ENCODE data around the gene CCN6. TPM values are rescaled to one million over a fixed set of nuclear protein-coding genes. Genes with fewer than 3 reads are reported as not detected.
"Not testable (repeated sequence)": the region's sequence is repeated elsewhere in the genome, so short reads cannot be mapped to it uniquely, and the experiment has no call there.

CCN6 gene
- total RNA-seq, 3 donors from 2014 or later (not counting 1 experiment from before 2014, with no cell fraction given): not detected

GRCh38 chr6:112049026-112049799 is 4.7 kb upstream of the CCN6 start:
- Histone ChIP-seq H3K27me3 (ENCODE audit: control insufficient read depth, insufficient read depth, low read length) (no peaks in the 10 kb centered on the region), H3K4me3 (ENCODE audit: low read length) (no peak overlapping the region), H3K36me3 (ENCODE audit: control insufficient read depth, insufficient read depth, low read length) (no peaks in the 10 kb centered on the region), H3K9me3 (ENCODE audit: control insufficient read depth, insufficient read depth, low read length) (no peaks in the 10 kb centered on the region), H3K4me1 (ENCODE audit: control insufficient read depth, insufficient read depth, low read length) (no peaks in the 10 kb centered on the region), H3K27ac (ENCODE audit: low read length) (no peak overlapping the region)
- Mint-ChIP-seq H3K27me3 (ENCODE audit: low read depth in 2 of 2) (no peaks in the 10 kb centered on the region), H3K4me3 (no peak overlapping the region), H3K4me1 (no peaks in the 10 kb centered on the region), H3K27ac (no peak overlapping the region), H3K9me3 (no peaks in the 10 kb centered on the region), H3K36me3 (no peaks in the 10 kb centered on the region)
- ATAC-seq (no peak), DNase-seq (no peak)
- no peak for TF ChIP-seq CTCF (IDR thresholded peaks at IDR 0.05)
- WGBS (ENCODE audit: insufficient coverage): 69% methylated on average over 5 of the region's 6 CpGs
- intact Hi-C loops (cut with micrococcal nuclease): loop anchor here (10.0 kb wide), 1 partner anchor 564 kb away; the partner anchor contains the start of gene REV3L

DNA sequence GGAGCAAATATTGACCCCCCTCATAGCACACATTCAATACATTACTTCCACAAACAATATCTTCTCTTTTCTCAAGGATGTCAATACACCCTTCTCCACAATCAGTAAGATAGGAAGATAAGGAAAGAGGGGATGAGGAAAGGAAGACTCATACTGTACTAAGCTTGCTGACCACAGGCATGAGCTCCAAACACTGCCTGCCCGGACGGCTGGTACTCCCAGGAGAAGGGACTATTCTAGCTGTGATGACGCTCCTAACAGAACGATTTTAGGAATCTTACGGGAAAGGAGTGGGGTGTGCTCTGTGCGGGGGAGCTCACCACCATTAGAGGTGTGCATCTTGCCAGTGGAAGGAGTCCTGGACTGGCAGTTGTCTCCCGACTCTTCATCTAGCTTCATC is 3.9 kb upstream of the CCN6 start:
- peaks cover 2 to 5% of the 10 kb centered on the region in 2 donors for H3K27me3 Mint-ChIP-seq (ENCODE audit: low read depth in 2 of 2)

DNA sequence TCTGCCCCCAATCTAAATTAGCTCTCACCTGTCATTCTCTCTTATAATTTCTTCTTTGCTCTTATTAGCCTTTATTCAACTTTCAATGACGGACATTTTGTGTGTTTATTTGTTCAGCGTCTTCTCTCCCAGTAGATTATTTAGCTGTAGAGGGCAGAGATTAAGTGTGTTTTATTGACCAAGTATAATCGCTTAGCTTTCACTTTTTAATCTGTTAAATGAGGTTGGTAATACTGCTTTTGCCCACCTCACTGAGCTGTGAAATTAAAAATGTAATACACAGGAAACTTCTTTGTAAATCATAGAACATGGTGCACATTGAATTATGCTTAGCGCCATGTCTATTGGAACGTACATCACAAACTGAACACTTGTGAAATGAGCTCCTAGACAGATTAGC is 3.5 kb upstream of the CCN6 start:
- H3K36me3 Mint-ChIP-seq: no peaks in the 10 kb centered on the region
- no peaks in the 10 kb centered on the region for H3K36me3 ChIP-seq (ENCODE audit: control insufficient read depth, insufficient read depth, low read length)
- H3K9me3 ChIP-seq (ENCODE audit: control insufficient read depth, insufficient read depth, low read length): no peaks in the 10 kb centered on the region
- H3K27me3 ChIP-seq (ENCODE audit: control insufficient read depth, insufficient read depth, low read length): no peaks in the 10 kb centered on the region
- H3K27ac Mint-ChIP-seq: no peak overlapping the region
- H3K4me1 ChIP-seq (ENCODE audit: control insufficient read depth, insufficient read depth, low read length): no peaks in the 10 kb centered on the region
- no peak overlapping the region for H3K27ac ChIP-seq (ENCODE audit: low read length)
- H3K4me3 ChIP-seq (ENCODE audit: low read length): no peak overlapping the region
- intact Hi-C loops (cut with micrococcal nuclease): no loop called here
- H3K27me3 Mint-ChIP-seq (ENCODE audit: low read depth in 2 of 2): peaks cover 5 to 8% of the 10 kb centered on the region in 2 donors
- no peak for ATAC-seq
- TF ChIP-seq CTCF (IDR thresholded peaks at IDR 0.05): no peak
- H3K4me1 Mint-ChIP-seq: no peaks in the 10 kb centered on the region
- no peak for DNase-seq
- WGBS (ENCODE audit: insufficient coverage): 100% methylated on average over 4 of the region's 5 CpGs
- H3K4me3 Mint-ChIP-seq: no peak overlapping the region
- H3K9me3 Mint-ChIP-seq: no peaks in the 10 kb centered on the region

More for the DNA sequence above, 3.9 kb upstream of the CCN6 start:
- Histone ChIP-seq H3K27ac (ENCODE audit: low read length) (no peak overlapping the region), H3K4me1 (ENCODE audit: control insufficient read depth, insufficient read depth, low read length) (no peaks in the 10 kb centered on the region), H3K36me3 (ENCODE audit: control insufficient read depth, insufficient read depth, low read length) (no peaks in the 10 kb centered on the region), H3K9me3 (ENCODE audit: control insufficient read depth, insufficient read depth, low read length) (no peaks in the 10 kb centered on the region), H3K4me3 (ENCODE audit: low read length) (no peak overlapping the region), H3K27me3 (ENCODE audit: control insufficient read depth, insufficient read depth, low read length) (no peaks in the 10 kb centered on the region)
- Mint-ChIP-seq H3K9me3 (no peaks in the 10 kb centered on the region), H3K27ac (no peak overlapping the region), H3K4me3 (no peak overlapping the region), H3K36me3 (no peaks in the 10 kb centered on the region), H3K4me1 (no peaks in the 10 kb centered on the region)
- intact Hi-C loops (cut with micrococcal nuclease): loop anchor here (10.0 kb wide), 1 partner anchor 565 kb away; the partner anchor contains the start of gene REV3L
- no peak for TF ChIP-seq CTCF (IDR thresholded peaks at IDR 0.05)
- ATAC-seq (no peak), DNase-seq (no peak)
- WGBS (ENCODE audit: insufficient coverage): 94% methylated on average over 7 of the region's 7 CpGs

GRCh38 chr6:112051251-112051740 is 2.6 kb upstream of the CCN6 start:
- ATAC-seq; H3K4me1 ChIP-seq (ENCODE audit: control insufficient read depth, insufficient read depth, low read length); H3K27me3 Mint-ChIP-seq (ENCODE audit: low read depth in 2 of 2); H3K36me3 ChIP-seq (ENCODE audit: control insufficient read depth, insufficient read depth, low read length); H3K27me3 ChIP-seq (ENCODE audit: control insufficient read depth, insufficient read depth, low read length); H3K4me3 ChIP-seq (ENCODE audit: low read length); H3K36me3 Mint-ChIP-seq; H3K9me3 Mint-ChIP-seq; H3K4me3 Mint-ChIP-seq; H3K27ac Mint-ChIP-seq; intact Hi-C loops (cut with micrococcal nuclease); DNase-seq; H3K4me1 Mint-ChIP-seq; H3K27ac ChIP-seq (ENCODE audit: low read length); H3K9me3 ChIP-seq (ENCODE audit: control insufficient read depth, insufficient read depth, low read length): not testable (repeated sequence)
- 96% methylated on average over 2 of the region's 4 CpGs for WGBS (ENCODE audit: insufficient coverage)
